Osteoblast (primary cell): ENCODE results near the gene ASIC3. TPM values are rescaled to one million over a fixed set of nuclear protein-coding genes. Genes with fewer than 3 reads are reported as not detected.

Experiments used
- DNase-seq: peaks from one replicate; pipeline ENCODE4 v3.0.0; 2011; ENCODE audit warnings: low spot score, mixed read lengths; ENCODE audit not compliant: insufficient read length; ENCODE audit errors: missing footprints
- H2AFZ ChIP-seq: 2 replicates; pipeline ENCODE4 v1.6.0; 2011; ENCODE audit warnings: mild to moderate bottlenecking, low read length
- H3K27ac ChIP-seq: 2 replicates; pipeline ENCODE4 v1.5.1; 2011; ENCODE audit warnings: mild to moderate bottlenecking, low read depth, low read length, moderate library complexity
- H3K27me3 ChIP-seq: 2 replicates; pipeline ENCODE4 v1.6.0; 2012; ENCODE audit warnings: mild to moderate bottlenecking, control low read depth, inconsistent platforms, low read length, moderate library complexity; ENCODE audit not compliant: insufficient read depth
- H3K36me3 ChIP-seq: 2 replicates; pipeline ENCODE4 v1.5.1; 2011; ENCODE audit warnings: mild to moderate bottlenecking, low read length, control low read depth, moderate library complexity; ENCODE audit not compliant: insufficient read depth
- H3K4me1 ChIP-seq: 2 replicates; pipeline ENCODE4 v1.5.1; 2011; ENCODE audit warnings: mild to moderate bottlenecking, low read length, control low read depth, moderate library complexity; ENCODE audit not compliant: insufficient read depth
- H3K4me2 ChIP-seq: 2 replicates; pipeline ENCODE4 v1.6.0; 2011; ENCODE audit warnings: mild to moderate bottlenecking, low read length; ENCODE audit not compliant: insufficient read depth
- H3K4me3 ChIP-seq: fragments of 200-600 bp; sonication (generic); 3 replicates; pipeline ENCODE4 v1.5.1; 2012; ENCODE audit warnings: mild to moderate bottlenecking, low read length, inconsistent platforms; ENCODE audit not compliant: insufficient read depth
- H3K79me2 ChIP-seq: 2 replicates; pipeline ENCODE4 v1.6.0; 2012; ENCODE audit warnings: mild to moderate bottlenecking, low read length, control low read depth, inconsistent platforms; ENCODE audit not compliant: insufficient read depth
- H3K9me3 ChIP-seq: 2 replicates; pipeline ENCODE4 v1.5.1; 2011; ENCODE audit warnings: low read depth, low read length, control low read depth
- H4K20me1 ChIP-seq: 2 replicates; pipeline ENCODE4 v1.6.0; 2012; ENCODE audit warnings: mild to moderate bottlenecking, low read length, control low read depth; ENCODE audit not compliant: insufficient read depth
- total RNA-seq: library from RNA; depleted of rRNA; stranded (reverse); fragments of >200 nt; gene quantifications from 2 replicates; pipeline ENCODE4 v1.2.3, GENCODE V29; 2012
- TF ChIP-seq, protein P1 (sequence below): IDR thresholded peaks from 2 replicates; pipeline ENCODE4 v1.5.1; 2011; ENCODE audit warnings: mild to moderate bottlenecking, low read depth, low read length, moderate library complexity; ENCODE audit errors: extremely low read depth

The ASIC3 gene
- total RNA-seq, 1 donor: under 0.01 TPM

DNA sequence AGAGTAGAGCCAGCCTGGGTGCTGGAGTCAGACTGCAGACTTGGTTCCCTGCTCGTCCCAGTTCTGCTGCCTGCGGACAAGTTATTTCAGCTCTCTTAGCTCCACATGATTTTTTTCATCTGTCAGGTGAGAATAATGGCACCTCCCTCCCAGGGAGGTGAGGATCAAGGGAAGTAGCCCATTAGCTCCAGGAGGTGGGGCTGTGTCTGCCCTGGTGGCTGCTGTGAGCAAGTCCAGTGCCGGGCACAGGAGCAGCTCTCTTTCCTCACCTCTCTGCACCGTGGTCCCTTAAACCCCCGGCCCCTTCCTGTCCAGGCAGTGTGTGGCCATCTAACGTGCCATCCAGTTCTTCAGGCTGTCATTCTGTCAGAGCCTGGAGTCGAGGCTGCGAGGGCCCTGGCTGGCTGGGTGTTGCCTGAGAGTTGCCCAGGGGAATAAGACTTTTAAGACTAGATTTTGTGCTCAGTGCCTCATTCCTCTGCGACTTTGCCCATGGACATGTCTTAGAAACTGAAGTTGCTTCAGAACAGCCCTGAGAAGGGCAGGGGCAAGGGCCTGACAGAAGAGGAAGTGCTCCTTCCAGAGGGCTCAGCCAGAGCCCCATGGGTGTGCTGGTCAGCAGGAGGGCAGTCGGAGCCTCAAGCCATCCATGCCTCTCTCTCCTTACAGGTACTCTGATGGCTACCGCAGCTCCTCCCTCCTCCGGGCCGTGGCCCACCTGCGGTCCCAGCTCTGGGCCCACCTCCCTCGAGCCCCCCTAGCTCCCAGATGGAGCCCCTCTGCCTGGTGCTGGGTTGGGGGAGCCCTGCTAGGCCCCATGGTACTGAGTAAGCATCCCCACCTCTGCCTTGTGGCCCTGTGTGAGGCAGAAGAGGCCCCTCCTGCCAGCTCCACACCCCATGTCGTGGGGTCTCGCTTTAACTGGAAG lies 15.1 kb upstream of the ASIC3 start:
- no peak overlapping the region for H3K27ac ChIP-seq
- TF ChIP-seq, protein P1, sequence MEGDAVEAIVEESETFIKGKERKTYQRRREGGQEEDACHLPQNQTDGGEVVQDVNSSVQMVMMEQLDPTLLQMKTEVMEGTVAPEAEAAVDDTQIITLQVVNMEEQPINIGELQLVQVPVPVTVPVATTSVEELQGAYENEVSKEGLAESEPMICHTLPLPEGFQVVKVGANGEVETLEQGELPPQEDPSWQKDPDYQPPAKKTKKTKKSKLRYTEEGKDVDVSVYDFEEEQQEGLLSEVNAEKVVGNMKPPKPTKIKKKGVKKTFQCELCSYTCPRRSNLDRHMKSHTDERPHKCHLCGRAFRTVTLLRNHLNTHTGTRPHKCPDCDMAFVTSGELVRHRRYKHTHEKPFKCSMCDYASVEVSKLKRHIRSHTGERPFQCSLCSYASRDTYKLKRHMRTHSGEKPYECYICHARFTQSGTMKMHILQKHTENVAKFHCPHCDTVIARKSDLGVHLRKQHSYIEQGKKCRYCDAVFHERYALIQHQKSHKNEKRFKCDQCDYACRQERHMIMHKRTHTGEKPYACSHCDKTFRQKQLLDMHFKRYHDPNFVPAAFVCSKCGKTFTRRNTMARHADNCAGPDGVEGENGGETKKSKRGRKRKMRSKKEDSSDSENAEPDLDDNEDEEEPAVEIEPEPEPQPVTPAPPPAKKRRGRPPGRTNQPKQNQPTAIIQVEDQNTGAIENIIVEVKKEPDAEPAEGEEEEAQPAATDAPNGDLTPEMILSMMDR: no peak
- peaks cover 2% of the 10 kb centered on the region for H3K4me1 ChIP-seq
- H3K4me2 ChIP-seq: no peak overlapping the region
- no peak overlapping the region for H3K4me3 ChIP-seq
- no peak overlapping the region for H2AFZ ChIP-seq
- no peaks in the 10 kb centered on the region for H4K20me1 ChIP-seq
- peaks cover 26% of the 10 kb centered on the region for H3K36me3 ChIP-seq
- H3K79me2 ChIP-seq: peaks cover 14% of the 10 kb centered on the region
- H3K9me3 ChIP-seq: no peaks in the 10 kb centered on the region
- DNase-seq: no peak
- H3K27me3 ChIP-seq: no peaks in the 10 kb centered on the region

DNA sequence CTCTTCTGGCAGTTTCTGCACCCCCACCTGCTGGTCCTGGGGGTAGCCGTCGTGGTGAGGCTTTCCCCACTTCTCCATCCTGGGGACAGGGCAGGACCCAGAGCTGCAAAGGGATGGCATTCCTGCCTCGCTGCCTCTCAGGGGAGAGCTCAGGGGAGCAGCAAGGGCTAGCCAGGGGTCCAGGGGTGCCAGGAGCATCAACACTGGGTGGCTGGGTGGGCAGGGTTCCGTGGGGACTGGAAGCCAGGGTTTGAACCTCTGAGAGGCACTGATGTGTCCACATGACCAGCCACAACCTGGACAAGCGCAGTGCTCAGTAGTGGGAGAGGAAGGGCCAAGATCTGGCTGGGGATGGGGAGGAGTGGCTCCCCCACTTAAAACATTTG lies 14.5 kb upstream of the ASIC3 start:
- H3K9me3 ChIP-seq: no peaks in the 10 kb centered on the region
- H4K20me1 ChIP-seq: no peaks in the 10 kb centered on the region
- H3K4me3 ChIP-seq: no peak overlapping the region
- no peak for DNase-seq
- H3K27me3 ChIP-seq: no peaks in the 10 kb centered on the region
- TF ChIP-seq, protein P1: no peak
- peaks cover 26% of the 10 kb centered on the region for H3K36me3 ChIP-seq
- H3K4me1 ChIP-seq: peaks cover 8% of the 10 kb centered on the region
- no peak overlapping the region for H3K4me2 ChIP-seq
- H3K27ac ChIP-seq: no peak overlapping the region
- no peak overlapping the region for H2AFZ ChIP-seq
- H3K79me2 ChIP-seq: peaks cover 14% of the 10 kb centered on the region

DNA sequence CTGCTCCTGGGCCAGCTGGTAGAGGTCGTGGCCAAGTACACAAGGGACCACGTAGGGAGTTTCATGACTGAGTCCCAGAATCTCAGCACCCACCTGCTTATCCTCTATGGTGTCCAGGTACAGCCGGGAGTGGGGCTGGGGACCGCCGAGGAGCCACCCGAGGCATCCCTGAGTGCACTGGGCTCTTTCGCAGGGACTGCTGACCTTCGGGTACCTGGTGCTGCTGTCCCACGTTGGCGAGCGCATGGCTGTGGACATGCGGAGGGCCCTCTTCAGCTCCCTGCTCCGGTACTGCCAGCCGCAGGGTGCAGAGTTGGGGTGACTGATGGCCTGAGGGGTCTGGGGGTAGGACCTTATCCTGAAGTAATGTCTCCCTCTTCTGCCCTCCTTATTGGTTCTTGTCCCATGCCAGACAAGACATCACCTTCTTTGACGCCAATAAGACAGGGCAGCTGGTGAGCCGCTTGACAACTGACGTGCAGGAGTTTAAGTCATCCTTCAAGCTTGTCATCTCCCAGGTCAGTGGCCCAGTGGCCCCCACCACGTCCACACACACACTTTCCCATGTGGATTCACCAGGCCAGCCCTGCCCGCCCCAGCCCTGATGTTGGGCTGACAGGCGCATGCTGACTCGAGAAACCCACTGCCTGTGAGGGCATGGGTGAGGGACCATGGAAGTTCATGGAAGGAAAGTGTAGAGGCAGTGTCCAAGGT lies 13.9 kb upstream of the ASIC3 start:
- H3K79me2 ChIP-seq: peaks cover 12% of the 10 kb centered on the region
- H3K9me3 ChIP-seq: no peaks in the 10 kb centered on the region
- H3K4me2 ChIP-seq: no peak overlapping the region
- peaks cover 26% of the 10 kb centered on the region for H3K36me3 ChIP-seq
- DNase-seq: no peak
- no peaks in the 10 kb centered on the region for H3K27me3 ChIP-seq
- no peak overlapping the region for H3K4me3 ChIP-seq
- no peaks in the 10 kb centered on the region for H4K20me1 ChIP-seq
- no peak overlapping the region for H2AFZ ChIP-seq
- no peak overlapping the region for H3K27ac ChIP-seq
- TF ChIP-seq, protein P1: no peak
- H3K4me1 ChIP-seq: peaks cover 12% of the 10 kb centered on the region
